Immature natural killer cell (primary cell): ENCODE results near the gene NFATC2. TPM values are rescaled to one million over a fixed set of nuclear protein-coding genes. Genes with fewer than 3 reads are reported as not detected.

Experiments
- DNase-seq, 3 donors: peaks; one replicate each; pipeline ENCODE4 v3.0.0; 2022; ENCODE audit warnings: mixed read lengths in 1 of 3
- H3K27ac Mint-ChIP-seq, 6 donors: one replicate each; pipeline ENCODE4 v1.8.0; 2020; ENCODE audit warnings: mixed read lengths in 6 of 6, mild to moderate bottlenecking in 5 of 6, inconsistent platforms in 4 of 6, moderate library complexity in 3 of 6
- H3K27me3 Mint-ChIP-seq, 3 donors: one replicate each; pipeline ENCODE4 v1.8.0; 2020 to 2021; ENCODE audit warnings: low read depth in 3 of 3, mild to moderate bottlenecking in 3 of 3, mixed read lengths in 3 of 3, moderate library complexity in 3 of 3, inconsistent platforms in 1 of 3
- H3K36me3 Mint-ChIP-seq, 3 donors: one replicate each; pipeline ENCODE4 v1.8.0; 2020; ENCODE audit warnings: mixed read lengths in 3 of 3, inconsistent platforms in 2 of 3, mild to moderate bottlenecking in 2 of 3
- H3K4me1 Mint-ChIP-seq, 2 donors: one replicate each; pipeline ENCODE4 v1.8.0; 2020; ENCODE audit warnings: inconsistent platforms in 2 of 2, mild to moderate bottlenecking in 2 of 2, mixed read lengths in 2 of 2, moderate library complexity in 1 of 2
- H3K4me3 Mint-ChIP-seq, 5 donors: one replicate each; pipeline ENCODE4 v1.8.0; 2020; ENCODE audit warnings: mild to moderate bottlenecking in 5 of 5, mixed read lengths in 5 of 5, inconsistent platforms in 3 of 5, moderate library complexity in 3 of 5
- H3K9me3 Mint-ChIP-seq, 6 donors: one replicate each; pipeline ENCODE4 v1.8.0; 2020; ENCODE audit warnings: mild to moderate bottlenecking in 6 of 6, mixed read lengths in 6 of 6, inconsistent platforms in 4 of 6, moderate library complexity in 3 of 6
- polyA plus RNA-seq, 3 donors: library from polyadenylated mRNA; unstranded; fragments of 300-500 nt; fragmentation: Illumina TruSeq; gene quantifications; one replicate each; pipeline ENCODE4 v1.2.3, GENCODE V29; 2021

Gene NFATC2
- polyA plus RNA-seq, 3 donors from 2014 or later, result 14.5 to 101 (median 21.3) TPM

DNA sequence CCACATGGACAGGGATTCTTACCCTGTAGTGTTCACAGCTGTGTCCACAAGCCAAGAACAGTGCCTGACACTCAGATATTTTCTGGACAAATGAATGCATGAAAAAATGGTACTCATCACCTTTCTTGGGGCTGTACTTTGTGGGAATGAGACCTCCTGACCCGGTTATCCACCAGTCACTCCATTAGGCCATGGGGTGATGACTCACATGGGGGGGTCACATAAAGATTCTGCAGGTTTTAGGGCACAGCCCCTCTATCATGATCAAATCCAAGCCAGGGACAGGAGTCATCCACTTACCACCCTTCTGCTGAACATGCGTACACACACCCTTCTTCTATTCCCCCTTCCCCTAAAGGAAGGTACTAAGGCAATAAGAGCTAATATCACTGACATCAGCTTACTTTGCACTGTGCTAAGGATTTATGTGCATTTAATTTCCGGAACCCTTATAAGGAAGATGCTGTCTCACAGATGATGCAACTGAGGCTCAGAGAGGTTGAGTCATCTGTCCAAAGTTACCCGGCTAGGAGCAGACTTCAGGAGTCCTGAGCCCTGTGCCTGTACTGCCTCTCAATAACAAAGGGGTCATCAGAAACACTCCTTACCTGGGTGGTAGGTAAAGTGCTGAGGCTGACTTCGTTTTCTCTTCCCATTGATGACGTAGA is 107.8 kb downstream of the NFATC2 start:
- no peaks in the 10 kb centered on the region for H3K9me3 Mint-ChIP-seq
- peaks cover 28 to 65% (median 33%) of the 10 kb centered on the region in 3 donors for H3K36me3 Mint-ChIP-seq
- peaks cover 6 to 23% (median 7%) of the 10 kb centered on the region in 3 donors for H3K27me3 Mint-ChIP-seq
- H3K4me3 Mint-ChIP-seq, result no peak overlapping the region
- DNase-seq, result no peak
- H3K4me1 Mint-ChIP-seq, result peaks cover 70 to 83% of the 10 kb centered on the region in 2 donors
- peak overlapping the region in 4 of 6 donors; percentile 6 to 68 (median 44) for H3K27ac Mint-ChIP-seq

DNA sequence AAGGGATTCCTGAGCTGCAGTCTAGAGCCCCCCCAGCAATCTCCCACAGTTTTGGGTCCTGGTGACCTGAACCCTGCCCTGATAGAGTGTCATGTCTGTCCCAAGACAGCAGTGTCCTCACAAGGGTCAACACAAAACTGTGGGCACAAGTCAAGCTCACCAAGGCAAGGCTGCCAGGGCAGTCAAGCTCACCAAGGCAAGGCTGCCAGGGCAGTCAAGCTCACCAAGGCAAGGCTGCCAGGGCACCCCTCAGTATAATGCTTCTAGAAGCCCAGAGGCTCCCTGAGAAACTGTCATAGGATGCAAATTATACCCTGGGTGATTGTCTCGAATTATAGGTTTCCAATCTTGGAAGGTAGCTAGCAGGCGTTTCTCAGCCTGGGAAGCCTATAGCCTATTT is 108.5 kb downstream of the NFATC2 start:
- peaks cover 67 to 83% of the 10 kb centered on the region in 2 donors for H3K4me1 Mint-ChIP-seq
- H3K27me3 Mint-ChIP-seq, result peaks cover 5 to 28% (median 11%) of the 10 kb centered on the region in 3 donors
- no peaks in the 10 kb centered on the region for H3K9me3 Mint-ChIP-seq
- no peak overlapping the region for H3K4me3 Mint-ChIP-seq
- DNase-seq, result no peak
- peaks cover 23 to 70% (median 33%) of the 10 kb centered on the region in 3 donors for H3K36me3 Mint-ChIP-seq
- peak overlapping the region in 3 of 6 donors; percentile 16 to 73 (median 40) for H3K27ac Mint-ChIP-seq

DNA sequence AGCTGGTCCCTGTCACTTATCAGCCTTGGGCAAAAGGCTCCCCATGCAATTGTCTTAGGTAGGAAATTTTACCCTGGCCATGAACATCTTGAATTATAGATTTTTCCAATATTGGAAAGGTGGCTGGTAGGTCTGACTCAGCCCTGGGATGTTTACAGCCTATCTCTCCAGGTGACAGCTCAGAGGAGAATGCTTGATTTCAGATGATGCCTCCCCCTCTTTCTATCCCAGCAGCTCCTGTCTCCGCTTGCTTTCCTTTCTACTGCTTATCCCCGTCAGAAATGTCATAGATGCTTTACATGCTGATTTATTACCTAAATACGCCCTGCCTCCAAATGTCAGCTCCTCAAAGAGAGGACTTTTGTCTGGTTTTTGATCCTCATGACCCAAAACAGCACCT is 109.6 kb downstream of the NFATC2 start:
- Mint-ChIP-seq H3K27ac (peak overlapping the region in 5 of 6 donors; percentile 72 to 89 (median 73)), H3K27me3 (peaks cover 5 to 33% (median 13%) of the 10 kb centered on the region in 3 donors), H3K4me3 (peak overlapping the region in 2 of 5 donors; percentile 33 to 42)

DNA sequence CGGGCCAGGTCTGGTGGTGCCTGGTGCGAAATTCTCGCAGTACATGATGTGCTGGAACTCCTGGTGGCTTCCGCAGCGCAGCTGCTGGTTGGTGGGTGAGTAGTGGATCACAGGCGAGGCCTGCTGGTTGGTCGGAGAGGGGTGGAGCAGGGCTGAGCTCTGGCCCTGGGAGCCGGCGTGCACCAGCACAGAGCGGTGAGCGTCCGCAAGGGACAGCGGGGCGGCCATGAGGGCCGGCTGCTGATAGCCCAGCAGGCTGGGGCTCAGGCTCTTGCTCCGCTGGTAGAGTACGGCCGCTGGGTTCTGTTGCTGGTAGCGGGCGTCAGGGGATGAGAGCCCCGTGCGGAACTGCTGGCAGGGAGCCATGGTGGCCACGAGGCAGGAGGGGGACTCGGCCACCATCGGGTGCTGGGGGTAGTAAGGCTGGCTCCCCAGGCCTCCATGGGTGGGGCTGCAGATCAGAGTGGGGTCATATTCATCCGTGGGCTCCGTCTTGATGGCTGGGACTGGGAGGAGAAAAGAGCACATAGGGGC is 110.2 kb downstream of the NFATC2 start:
- DNase-seq, result no peak
- Mint-ChIP-seq H3K27ac (peak overlapping the region; percentile 31 to 89 (median 73)), H3K36me3 (peaks cover 21 to 61% (median 33%) of the 10 kb centered on the region in 3 donors), H3K4me3 (peak overlapping the region in 3 of 5 donors; percentile 13 to 42 (median 33)), H3K9me3 (no peaks in the 10 kb centered on the region), H3K4me1 (peaks cover 65 to 83% of the 10 kb centered on the region in 2 donors), H3K27me3 (peaks cover 5 to 36% (median 13%) of the 10 kb centered on the region in 3 donors)

More for the DNA sequence above, 109.6 kb downstream of the NFATC2 start:
- no peak for DNase-seq
- peaks cover 64 to 83% of the 10 kb centered on the region in 2 donors for H3K4me1 Mint-ChIP-seq
- H3K36me3 Mint-ChIP-seq, result peaks cover 21 to 65% (median 33%) of the 10 kb centered on the region in 3 donors
- H3K9me3 Mint-ChIP-seq, result no peaks in the 10 kb centered on the region

DNA sequence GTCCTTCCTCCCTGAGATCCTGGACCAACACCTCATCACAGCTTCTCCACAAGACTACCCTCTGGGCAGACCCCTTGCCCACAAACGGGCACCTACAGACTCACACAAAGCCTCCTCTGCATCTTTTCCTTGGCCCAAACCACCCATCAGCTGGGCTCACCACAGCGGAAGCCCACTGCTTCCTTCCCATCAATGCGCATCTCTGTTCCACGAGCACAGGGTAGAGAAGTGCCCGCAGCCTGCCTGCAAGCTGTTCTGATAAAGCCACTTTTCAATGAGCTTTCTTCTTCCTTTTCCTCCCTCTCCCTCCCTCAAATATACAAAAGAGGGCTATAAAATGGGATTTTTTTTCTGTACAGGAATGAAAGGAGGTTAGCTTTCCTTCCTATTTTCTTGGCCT is 111.2 kb downstream of the NFATC2 start:
- H3K27ac Mint-ChIP-seq, result peak overlapping the region; percentile 89 to 94 (median 91)
- H3K27me3 Mint-ChIP-seq, result peaks cover 5 to 45% (median 13%) of the 10 kb centered on the region in 3 donors
- H3K4me1 Mint-ChIP-seq, result peaks cover 69 to 85% of the 10 kb centered on the region in 2 donors
- peak in 2 of 3 donors; percentile 36 to 38 for DNase-seq
- peak overlapping the region; percentile 62 to 74 (median 71) for H3K4me3 Mint-ChIP-seq
- peaks cover 21 to 67% (median 33%) of the 10 kb centered on the region in 3 donors for H3K36me3 Mint-ChIP-seq
- no peaks in the 10 kb centered on the region for H3K9me3 Mint-ChIP-seq

DNA sequence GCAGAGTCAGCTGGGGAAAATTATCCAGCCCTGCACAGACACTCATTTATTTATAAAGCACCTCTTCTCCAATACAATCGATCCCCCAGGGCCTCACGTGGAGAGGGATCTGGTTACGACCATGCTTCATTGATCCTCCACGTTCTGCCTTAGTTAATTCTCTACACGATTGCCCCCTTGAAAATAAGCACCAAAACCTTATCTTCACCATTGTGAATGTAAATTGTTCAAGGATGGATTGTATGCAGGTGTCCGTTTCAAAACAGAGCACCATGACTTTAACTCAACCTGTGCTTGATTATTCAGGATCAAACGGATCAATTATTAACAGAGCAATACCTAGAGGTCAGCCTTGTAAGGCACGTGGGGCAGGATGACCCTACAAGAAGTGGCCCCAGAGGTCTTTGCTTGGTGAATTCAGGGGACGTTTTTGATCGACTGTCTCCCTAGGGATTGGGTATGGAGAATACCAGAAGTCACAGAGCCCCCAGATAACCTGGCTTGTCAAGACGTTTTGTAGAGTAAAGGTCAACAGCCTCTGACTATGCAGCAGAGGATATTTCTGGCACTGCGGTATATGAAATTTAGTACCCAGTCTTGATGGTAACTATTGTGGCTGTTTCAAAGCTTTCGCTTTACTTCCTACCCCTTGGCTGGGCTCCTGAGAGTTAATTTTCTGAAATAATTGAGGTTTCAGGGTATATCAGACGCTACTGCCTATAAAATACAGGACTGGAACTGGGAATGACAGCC is 112.1 kb downstream of the NFATC2 start:
- no peak for DNase-seq
- H3K4me3 Mint-ChIP-seq, result no peak overlapping the region
- no peaks in the 10 kb centered on the region for H3K9me3 Mint-ChIP-seq
- H3K4me1 Mint-ChIP-seq, result peaks cover 77 to 87% of the 10 kb centered on the region in 2 donors
- H3K27ac Mint-ChIP-seq, result peak overlapping the region in 5 of 6 donors; percentile 2 to 94 (median 17)
- H3K27me3 Mint-ChIP-seq, result peaks cover 5 to 44% (median 16%) of the 10 kb centered on the region in 3 donors
- H3K36me3 Mint-ChIP-seq, result peaks cover 16 to 61% (median 27%) of the 10 kb centered on the region in 3 donors

DNA sequence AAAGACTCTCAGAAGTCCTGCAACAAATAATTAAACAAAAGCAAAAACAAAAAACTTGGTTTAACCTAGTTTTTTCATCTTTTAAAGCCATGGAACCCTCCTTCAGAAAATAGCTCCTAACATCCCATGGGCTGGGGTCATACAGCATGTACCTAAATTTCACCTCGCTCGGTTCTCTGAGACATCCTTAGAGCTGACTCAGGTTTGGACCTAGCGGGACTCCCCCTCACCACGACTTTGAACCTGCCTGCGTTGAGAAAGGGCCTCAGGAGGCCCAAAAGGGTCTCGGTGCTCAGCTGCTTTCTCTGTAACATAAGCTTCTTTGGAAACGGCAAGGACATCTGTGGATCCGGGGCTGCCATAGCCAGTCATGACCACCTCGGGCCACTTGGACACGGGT is 112.8 kb downstream of the NFATC2 start:
- Mint-ChIP-seq H3K27ac (peak overlapping the region in 5 of 6 donors; percentile 21 to 84 (median 73)), H3K9me3 (no peaks in the 10 kb centered on the region), H3K36me3 (peaks cover 13 to 59% (median 24%) of the 10 kb centered on the region in 3 donors), H3K4me1 (peaks cover 77 to 88% of the 10 kb centered on the region in 2 donors), H3K4me3 (no peak overlapping the region), H3K27me3 (peaks cover 5 to 43% (median 16%) of the 10 kb centered on the region in 3 donors)
- DNase-seq, result no peak

DNA sequence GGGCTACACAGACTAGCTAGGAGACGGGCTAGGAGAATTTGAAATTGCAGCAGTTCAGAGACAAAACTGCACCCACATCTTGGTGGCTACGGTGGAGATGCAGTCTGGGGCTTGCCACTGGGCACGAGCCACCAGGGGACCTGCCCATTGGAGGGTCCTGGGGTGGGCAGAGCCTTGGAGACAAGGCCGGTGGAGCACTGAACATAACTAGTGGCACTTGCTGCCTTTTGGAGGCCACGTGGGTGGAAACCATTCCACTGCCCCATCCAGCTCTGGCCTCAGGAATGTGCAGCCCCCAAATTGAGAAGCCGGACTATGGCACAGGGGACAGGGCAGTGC is 113.4 kb downstream of the NFATC2 start:
- peaks cover 10 to 57% (median 19%) of the 10 kb centered on the region in 3 donors for H3K36me3 Mint-ChIP-seq
- H3K4me3 Mint-ChIP-seq, result no peak overlapping the region
- H3K9me3 Mint-ChIP-seq, result no peaks in the 10 kb centered on the region
- H3K27ac Mint-ChIP-seq, result peak overlapping the region in 4 of 6 donors; percentile 24 to 89 (median 84)
- no peak for DNase-seq
- H3K4me1 Mint-ChIP-seq, result peaks cover 79 to 94% of the 10 kb centered on the region in 2 donors
- peaks cover 5 to 45% (median 16%) of the 10 kb centered on the region in 3 donors for H3K27me3 Mint-ChIP-seq

DNA sequence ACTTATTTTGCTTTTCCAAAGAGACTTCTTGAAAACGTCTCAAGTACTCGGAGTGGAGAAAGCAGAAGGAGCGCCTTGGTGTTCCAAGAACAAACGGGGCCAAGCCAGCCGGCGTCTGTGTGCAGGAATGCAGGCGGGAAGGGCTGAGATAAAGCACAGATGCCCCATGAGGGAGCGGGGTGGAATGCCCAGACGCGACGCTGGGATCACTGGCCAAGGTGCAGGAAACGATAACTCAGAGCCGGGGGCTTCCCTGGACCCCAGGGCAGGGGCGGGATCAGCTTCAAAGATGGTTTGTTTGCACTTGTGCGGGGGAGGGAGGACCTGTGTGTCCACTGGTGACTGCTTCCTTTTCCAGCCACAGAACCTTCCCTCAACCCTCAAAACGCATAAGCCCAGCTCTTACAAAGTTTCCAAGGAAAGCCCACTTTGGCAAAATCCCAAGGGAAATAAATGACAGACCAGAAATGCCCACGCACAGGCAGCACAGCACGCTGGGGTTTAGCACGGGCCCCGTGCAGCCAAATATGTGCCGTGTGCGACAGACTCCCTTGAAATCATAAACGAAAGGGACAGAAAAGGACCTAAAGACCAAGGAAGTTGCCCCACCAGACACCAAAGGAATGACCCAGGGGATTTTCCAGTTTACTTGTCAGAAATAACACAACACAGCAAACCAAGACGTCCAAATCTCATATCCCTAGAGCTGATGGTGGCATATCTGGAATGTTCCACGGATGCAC is 113.9 kb downstream of the NFATC2 start:
- Mint-ChIP-seq H3K9me3 (no peaks in the 10 kb centered on the region), H3K27ac (peak overlapping the region; percentile 24 to 89 (median 81)), H3K4me1 (peaks cover 82 to 98% of the 10 kb centered on the region in 2 donors), H3K36me3 (peaks cover 10 to 54% (median 19%) of the 10 kb centered on the region in 3 donors), H3K27me3 (peaks cover 5 to 49% (median 15%) of the 10 kb centered on the region in 3 donors), H3K4me3 (no peak overlapping the region)
- no peak for DNase-seq

DNA sequence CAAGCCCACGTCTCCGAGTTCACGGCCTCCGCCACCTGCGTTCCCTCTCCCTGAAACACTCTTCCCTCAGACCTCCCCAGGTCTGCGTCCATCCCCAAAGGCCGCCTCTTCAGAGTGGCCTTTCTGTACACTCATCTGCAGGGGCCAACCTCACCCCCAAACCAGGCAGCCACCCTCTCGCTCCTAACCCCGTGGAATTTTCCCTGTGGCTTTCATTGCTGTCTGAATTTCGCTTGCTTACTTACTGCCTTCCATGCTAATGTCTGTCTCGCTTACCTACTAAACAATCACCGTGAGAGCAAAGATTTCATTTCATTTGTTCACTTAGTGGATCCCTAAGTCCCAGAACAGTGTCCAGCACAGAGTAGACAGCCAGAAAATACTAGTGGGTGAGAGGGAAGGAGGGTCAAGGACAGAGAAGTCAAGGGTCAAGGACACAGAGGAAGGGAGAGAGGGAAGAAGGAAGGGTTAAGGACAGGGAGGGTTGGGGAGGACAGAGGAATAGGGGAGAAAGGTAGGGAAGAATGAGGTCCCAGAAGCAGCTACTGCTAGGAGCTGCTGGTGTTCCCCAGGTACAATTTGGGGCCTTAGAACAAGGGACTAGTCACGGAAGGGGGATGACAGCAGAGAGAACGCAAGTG is 114.7 kb downstream of the NFATC2 start:
- H3K4me3 Mint-ChIP-seq, result peak overlapping the region in 4 of 5 donors; percentile 19 to 63 (median 46)
- no peak for DNase-seq
- H3K27ac Mint-ChIP-seq, result peak overlapping the region; percentile 42 to 89 (median 70)
- H3K9me3 Mint-ChIP-seq, result no peaks in the 10 kb centered on the region
- H3K4me1 Mint-ChIP-seq, result peaks cover 75 to 94% of the 10 kb centered on the region in 2 donors
- peaks cover 5 to 49% (median 15%) of the 10 kb centered on the region in 3 donors for H3K36me3 Mint-ChIP-seq
- peaks cover 5 to 49% (median 14%) of the 10 kb centered on the region in 3 donors for H3K27me3 Mint-ChIP-seq

DNA sequence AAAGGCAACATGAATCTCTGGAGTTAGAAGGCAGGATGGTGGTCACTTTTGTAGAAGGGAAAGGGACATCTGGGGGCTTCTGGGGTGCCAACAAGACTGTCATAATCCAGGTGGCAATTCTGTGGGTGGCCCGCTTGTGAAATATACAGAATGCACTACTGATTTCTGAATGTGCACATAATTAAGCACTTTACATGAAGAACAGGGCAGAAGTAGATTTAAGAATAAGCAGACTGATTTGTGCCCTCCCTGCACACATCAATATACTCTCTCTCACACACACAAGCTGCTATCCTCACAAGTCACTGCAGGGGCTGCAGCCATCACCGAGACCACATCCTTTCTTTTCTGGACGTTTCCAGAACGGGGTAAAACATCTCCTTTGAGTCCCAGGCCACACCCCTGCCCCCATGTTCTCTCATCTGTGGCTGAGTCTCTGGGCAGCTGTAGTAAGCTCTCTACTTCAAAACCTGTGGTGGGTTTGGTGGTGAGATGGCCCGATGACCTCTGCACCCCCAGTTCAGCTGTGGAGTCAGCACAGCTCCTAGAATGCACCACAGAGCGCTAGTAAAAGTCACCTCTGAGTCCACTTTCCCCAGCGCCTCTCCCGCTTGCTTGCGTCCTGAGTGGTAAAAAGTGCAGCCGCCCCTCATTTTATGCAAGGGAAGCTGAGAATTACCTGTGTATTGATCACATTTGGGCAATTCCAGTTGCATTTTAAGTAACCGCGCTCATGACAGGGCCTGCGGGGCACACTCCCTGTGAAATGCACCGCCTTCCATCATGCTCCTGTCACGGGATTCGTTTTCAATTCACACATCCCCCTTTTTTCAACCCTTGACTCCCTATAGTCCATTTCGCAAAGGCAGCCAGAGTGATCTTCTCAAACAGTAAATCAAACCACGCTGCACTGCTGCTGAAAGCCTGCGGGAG is 115.5 kb downstream of the NFATC2 start:
- peaks cover 4 to 42% (median 18%) of the 10 kb centered on the region in 3 donors for H3K27me3 Mint-ChIP-seq
- H3K9me3 Mint-ChIP-seq, result no peaks in the 10 kb centered on the region
- peak; percentile 45 to 62 (median 54) for DNase-seq
- H3K27ac Mint-ChIP-seq, result peak overlapping the region; percentile 42 to 93 (median 86)
- H3K36me3 Mint-ChIP-seq, result peaks cover 11 to 45% (median 18%) of the 10 kb centered on the region in 3 donors
- H3K4me1 Mint-ChIP-seq, result peaks cover 68 to 92% of the 10 kb centered on the region in 2 donors
- H3K4me3 Mint-ChIP-seq, result peak overlapping the region; percentile 64 to 74 (median 70)
